Measurements from ENCODE around the gene C8A.

- no peak for TF ChIP-seq CTCF (IDR thresholded peaks at IDR 0.05)
- TF ChIP-seq POLR2A (IDR thresholded peaks at IDR 0.05): no peak
Observed at GRCh38 chr1:56925193-56925592, 70.6 kb downstream of the C8A start.
